HG03097 (cell line): ENCODE results near the gene LGMN.
"Not testable (repeated sequence)": the region's sequence is repeated elsewhere in the genome, so short reads cannot be mapped to it uniquely, and the experiment has no call there.

Source experiments
- ATAC-seq: cut with Tn5 transposase; IDR thresholded peaks from one replicate; pipeline ENCODE4 v1.9.1; 2021; ENCODE audit not compliant: unreplicated experiment, low FRiP score

Gene LGMN

GRCh38 chr14:92680330-92680729, 68.1 kb downstream of the LGMN start:
- ATAC-seq: not testable (repeated sequence)

GRCh38 chr14:92679246-92679645, 69.2 kb downstream of the LGMN start:
- no peak for ATAC-seq

GRCh38 chr14:92678766-92679165, 69.7 kb downstream of the LGMN start:
- no peak for ATAC-seq

- ATAC-seq: no peak
Measured at GRCh38 chr14:92677955-92678354, 70.5 kb downstream of the LGMN start.

- ATAC-seq: peak; percentile 83
Measured at GRCh38 chr14:92677087-92677668, 71.2 kb downstream of the LGMN start.

- ATAC-seq: no peak
Measured at GRCh38 chr14:92676403-92677086, 71.9 kb downstream of the LGMN start.

- no peak for ATAC-seq
Measured at GRCh38 chr14:92675976-92676375, 72.5 kb downstream of the LGMN start.

GRCh38 chr14:92675421-92675820, 73.0 kb downstream of the LGMN start:
- no peak for ATAC-seq

GRCh38 chr14:92673601-92674150, 74.8 kb downstream of the LGMN start:
- no peak for ATAC-seq

- ATAC-seq: no peak
Measured at GRCh38 chr14:92670643-92671366, 77.6 kb downstream of the LGMN start.

- no peak for ATAC-seq
Measured at GRCh38 chr14:92670160-92670559, 78.3 kb downstream of the LGMN start.

GRCh38 chr14:92668276-92668973, 80.0 kb downstream of the LGMN start:
- no peak for ATAC-seq

GRCh38 chr14:92666251-92666650, 82.2 kb downstream of the LGMN start:
- ATAC-seq: no peak

GRCh38 chr14:92665661-92666110, 82.7 kb downstream of the LGMN start:
- no peak for ATAC-seq

GRCh38 chr14:92663049-92663448, 85.4 kb downstream of the LGMN start:
- no peak for ATAC-seq

- no peak for ATAC-seq
Measured at GRCh38 chr14:92660571-92660970, 87.9 kb downstream of the LGMN start.

- no peak for ATAC-seq
Measured at GRCh38 chr14:92659765-92660561, 88.5 kb downstream of the LGMN start.

GRCh38 chr14:92658684-92659083, 89.7 kb downstream of the LGMN start:
- ATAC-seq: no peak

GRCh38 chr14:92658160-92658559, 90.3 kb downstream of the LGMN start:
- no peak for ATAC-seq
